HG03457 (cell line): ENCODE measurements around the gene PHLPP2.

Experiments
- ATAC-seq: cut with Tn5 transposase; IDR thresholded peaks from one replicate; pipeline ENCODE4 v1.9.1; 2021; ENCODE audit warnings: moderate number of reproducible peaks; ENCODE audit not compliant: unreplicated experiment

Gene PHLPP2

GRCh38 chr16:71672803-71673581, 51.5 kb downstream of the PHLPP2 start:
- no peak for ATAC-seq

GRCh38 chr16:71672125-71672524, 52.4 kb downstream of the PHLPP2 start:
- no peak for ATAC-seq

GRCh38 chr16:71671165-71671564, 53.3 kb downstream of the PHLPP2 start:
- ATAC-seq, result no peak

- no peak for ATAC-seq
Observed at GRCh38 chr16:71670537-71670936, 54.0 kb downstream of the PHLPP2 start.

- no peak for ATAC-seq
Observed at GRCh38 chr16:71669926-71670536, 54.5 kb downstream of the PHLPP2 start.

- ATAC-seq, result no peak
Observed at GRCh38 chr16:71666928-71667707, 57.4 kb downstream of the PHLPP2 start.

- no peak for ATAC-seq
Observed at GRCh38 chr16:71666264-71666663, 58.2 kb downstream of the PHLPP2 start.

- ATAC-seq, result no peak
Observed at GRCh38 chr16:71659471-71659870, 65.0 kb downstream of the PHLPP2 start.

- ATAC-seq, result no peak
Observed at GRCh38 chr16:71658771-71659170, 65.7 kb downstream of the PHLPP2 start.

- no peak for ATAC-seq
Observed at GRCh38 chr16:71649704-71650103, 74.8 kb downstream of the PHLPP2 start.

- ATAC-seq, result no peak
Observed at GRCh38 chr16:71648921-71649320, 75.6 kb downstream of the PHLPP2 start.

- no peak for ATAC-seq
Observed at GRCh38 chr16:71648162-71648561, 76.3 kb downstream of the PHLPP2 start.

GRCh38 chr16:71647391-71647790, 77.1 kb downstream of the PHLPP2 start:
- no peak for ATAC-seq

- ATAC-seq, result no peak
Observed at GRCh38 chr16:71645450-71645849, 79.1 kb downstream of the PHLPP2 start.

- ATAC-seq, result no peak
Observed at GRCh38 chr16:71637398-71637797, 87.1 kb downstream of the PHLPP2 start.

- ATAC-seq, result no peak
Observed at GRCh38 chr16:71635632-71636031, 88.9 kb downstream of the PHLPP2 start.

GRCh38 chr16:71631776-71632175, 92.7 kb downstream of the PHLPP2 start:
- ATAC-seq, result no peak

GRCh38 chr16:71630808-71631207, 93.7 kb downstream of the PHLPP2 start:
- ATAC-seq, result no peak

GRCh38 chr16:71629278-71630016, 95.1 kb downstream of the PHLPP2 start:
- no peak for ATAC-seq

GRCh38 chr16:71628810-71629209, 95.7 kb downstream of the PHLPP2 start:
- ATAC-seq, result no peak

GRCh38 chr16:71627731-71628181, 96.7 kb downstream of the PHLPP2 start:
- ATAC-seq, result no peak
